ENCODE results near the gene KAZN.

KAZN gene

DNA sequence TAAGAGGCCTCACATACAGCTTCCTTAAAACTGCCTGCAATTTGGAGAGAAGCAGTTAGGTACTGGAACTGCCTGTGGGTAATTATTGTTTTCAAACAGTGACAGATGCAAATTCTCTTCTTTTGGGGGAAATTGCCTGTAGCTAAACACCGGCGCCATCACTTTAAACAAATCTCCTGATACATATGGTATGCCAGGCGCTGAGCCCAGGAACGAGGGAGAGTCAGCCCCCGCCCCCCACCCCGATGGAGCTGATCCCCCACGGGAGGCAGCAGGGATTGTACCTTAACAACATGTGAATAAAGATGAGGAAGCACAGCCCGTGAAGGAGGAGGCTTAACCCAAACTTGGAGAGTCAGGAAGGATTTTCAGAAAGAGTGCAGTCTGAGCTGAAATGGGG is 562.1 kb downstream of the KAZN start:
- Histone ChIP-seq H2AFZ (ENCODE audit: low read length) (no peak overlapping the region), H4K20me1 (ENCODE audit: insufficient read depth, low read length, poor library complexity, severe bottlenecking) (no peaks in the 10 kb centered on the region), H3K79me2 (ENCODE audit: insufficient read depth, low read length) (no peaks in the 10 kb centered on the region), H3K4me3 (ENCODE audit: low read length, poor library complexity, severe bottlenecking) (no peak overlapping the region), H3K4me2 (ENCODE audit: low read depth, low read length, poor library complexity, severe bottlenecking) (no peak overlapping the region), H3K27me3 (ENCODE audit: insufficient read depth, low read length, poor library complexity, severe bottlenecking) (no peaks in the 10 kb centered on the region), H3K4me1 (ENCODE audit: insufficient read depth, low read length, poor library complexity, severe bottlenecking) (no peaks in the 10 kb centered on the region), H3K9ac (ENCODE audit: low read depth, low read length, poor library complexity, severe bottlenecking) (no peak overlapping the region), H3K9me2 (replicated peaks; ENCODE audit: low read depth, low read length) (no peaks in the 10 kb centered on the region), H3K9me3 (ENCODE audit: insufficient read depth, low read depth, low read length) (no peaks in the 10 kb centered on the region), H3F3A (ENCODE audit: low read depth) (no peaks in the 10 kb centered on the region), H3K36me3 (ENCODE audit: insufficient read depth, low read length) (no peaks in the 10 kb centered on the region)
- TF ChIP-seq, protein P1, sequence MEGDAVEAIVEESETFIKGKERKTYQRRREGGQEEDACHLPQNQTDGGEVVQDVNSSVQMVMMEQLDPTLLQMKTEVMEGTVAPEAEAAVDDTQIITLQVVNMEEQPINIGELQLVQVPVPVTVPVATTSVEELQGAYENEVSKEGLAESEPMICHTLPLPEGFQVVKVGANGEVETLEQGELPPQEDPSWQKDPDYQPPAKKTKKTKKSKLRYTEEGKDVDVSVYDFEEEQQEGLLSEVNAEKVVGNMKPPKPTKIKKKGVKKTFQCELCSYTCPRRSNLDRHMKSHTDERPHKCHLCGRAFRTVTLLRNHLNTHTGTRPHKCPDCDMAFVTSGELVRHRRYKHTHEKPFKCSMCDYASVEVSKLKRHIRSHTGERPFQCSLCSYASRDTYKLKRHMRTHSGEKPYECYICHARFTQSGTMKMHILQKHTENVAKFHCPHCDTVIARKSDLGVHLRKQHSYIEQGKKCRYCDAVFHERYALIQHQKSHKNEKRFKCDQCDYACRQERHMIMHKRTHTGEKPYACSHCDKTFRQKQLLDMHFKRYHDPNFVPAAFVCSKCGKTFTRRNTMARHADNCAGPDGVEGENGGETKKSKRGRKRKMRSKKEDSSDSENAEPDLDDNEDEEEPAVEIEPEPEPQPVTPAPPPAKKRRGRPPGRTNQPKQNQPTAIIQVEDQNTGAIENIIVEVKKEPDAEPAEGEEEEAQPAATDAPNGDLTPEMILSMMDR (conservative IDR thresholded peaks at IDR 0.05; ENCODE audit: low read length) = no peak
- TF ChIP-seq EZH2phosphoT487 (IDR thresholded peaks at IDR 0.05; ENCODE audit: borderline replicate concordance) = no peak

- H3K4me2 ChIP-seq (ENCODE audit: low read depth, low read length, poor library complexity, severe bottlenecking) = no peak overlapping the region
- no peak overlapping the region for H3K4me3 ChIP-seq (ENCODE audit: low read length, poor library complexity, severe bottlenecking)
- H3K9me2 ChIP-seq (replicated peaks; ENCODE audit: low read depth, low read length) = no peaks in the 10 kb centered on the region
- no peaks in the 10 kb centered on the region for H3K79me2 ChIP-seq (ENCODE audit: insufficient read depth, low read length)
- H4K20me1 ChIP-seq (ENCODE audit: insufficient read depth, low read length, poor library complexity, severe bottlenecking) = no peaks in the 10 kb centered on the region
- H3K4me1 ChIP-seq (ENCODE audit: insufficient read depth, low read length, poor library complexity, severe bottlenecking) = no peaks in the 10 kb centered on the region
- H3K9me3 ChIP-seq (ENCODE audit: insufficient read depth, low read depth, low read length) = no peaks in the 10 kb centered on the region
- H3K27me3 ChIP-seq (ENCODE audit: insufficient read depth, low read length, poor library complexity, severe bottlenecking) = no peaks in the 10 kb centered on the region
- no peaks in the 10 kb centered on the region for H3K36me3 ChIP-seq (ENCODE audit: insufficient read depth, low read length)
- TF ChIP-seq EZH2phosphoT487 (IDR thresholded peaks at IDR 0.05; ENCODE audit: borderline replicate concordance) = no peak
- TF ChIP-seq, protein P1 (conservative IDR thresholded peaks at IDR 0.05; ENCODE audit: low read length) = no peak
- no peak overlapping the region for H3K9ac ChIP-seq (ENCODE audit: low read depth, low read length, poor library complexity, severe bottlenecking)
- no peaks in the 10 kb centered on the region for H3F3A ChIP-seq (ENCODE audit: low read depth)
- no peak overlapping the region for H2AFZ ChIP-seq (ENCODE audit: low read length)
These were observed 568.9 kb downstream of the KAZN start for GRCh38 chr1:15167386-15167785.
